GM13977 (cell line): ENCODE results near the gene RER1.

ENCODE experiments used
- DNase-seq: peaks from one replicate; pipeline ENCODE4 v3.0.0; 2012; ENCODE audit warnings: low spot score
- CTCF ChIP-seq: IDR thresholded peaks from 2 replicates; pipeline ENCODE4 v1.5.1; 2012; ENCODE audit warnings: mild to moderate bottlenecking, control low read depth; ENCODE audit not compliant: insufficient read depth; ENCODE audit errors: extremely low read depth, missing control alignments
- in situ Hi-C: fragments of 300-500 bp; cut with MboI; formaldehyde crosslinking; loops from one replicate; pipeline ENCODE4 v1.12.0; 2022; ENCODE audit warnings: low sequenced_read_pairs, low pct_unique_long_range_greater_than_20kb, mixed read lengths, inconsistent platforms; ENCODE audit not compliant: unreplicated experiment

RER1 gene

DNA sequence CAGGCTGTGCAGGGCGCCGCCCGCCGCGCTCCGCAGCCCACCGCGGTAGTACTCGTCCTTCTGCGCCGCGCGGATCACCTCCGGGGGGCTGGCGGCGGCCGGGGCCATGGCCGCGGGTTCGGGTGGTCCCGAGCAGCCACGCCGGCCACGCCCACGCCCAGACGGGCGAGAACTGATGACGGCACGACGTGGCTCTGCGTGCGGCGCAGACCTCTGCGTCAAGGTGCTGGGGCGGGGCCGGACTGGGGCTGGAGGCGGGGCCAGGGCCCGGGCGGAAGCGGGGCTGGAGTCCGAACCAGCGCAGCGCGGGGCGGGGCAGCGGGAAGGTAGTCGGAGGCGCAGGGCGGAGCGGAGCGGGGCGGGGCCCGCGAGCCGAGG is 20.7 kb downstream of the RER1 start, which contains the start of gene PEX10:
TSS of gene PEX10 (minus strand) at position 170 of the 378 bp plus-strand sequence. CDS start at position 108, 62 bp downstream.
- TF ChIP-seq CTCF = no peak
- in situ Hi-C loops = loop anchor here (10.0 kb wide), 2 partner anchors 132 to 1012 kb away; no protein-coding TSS in a partner anchor
- peak; percentile 100 for DNase-seq

DNA sequence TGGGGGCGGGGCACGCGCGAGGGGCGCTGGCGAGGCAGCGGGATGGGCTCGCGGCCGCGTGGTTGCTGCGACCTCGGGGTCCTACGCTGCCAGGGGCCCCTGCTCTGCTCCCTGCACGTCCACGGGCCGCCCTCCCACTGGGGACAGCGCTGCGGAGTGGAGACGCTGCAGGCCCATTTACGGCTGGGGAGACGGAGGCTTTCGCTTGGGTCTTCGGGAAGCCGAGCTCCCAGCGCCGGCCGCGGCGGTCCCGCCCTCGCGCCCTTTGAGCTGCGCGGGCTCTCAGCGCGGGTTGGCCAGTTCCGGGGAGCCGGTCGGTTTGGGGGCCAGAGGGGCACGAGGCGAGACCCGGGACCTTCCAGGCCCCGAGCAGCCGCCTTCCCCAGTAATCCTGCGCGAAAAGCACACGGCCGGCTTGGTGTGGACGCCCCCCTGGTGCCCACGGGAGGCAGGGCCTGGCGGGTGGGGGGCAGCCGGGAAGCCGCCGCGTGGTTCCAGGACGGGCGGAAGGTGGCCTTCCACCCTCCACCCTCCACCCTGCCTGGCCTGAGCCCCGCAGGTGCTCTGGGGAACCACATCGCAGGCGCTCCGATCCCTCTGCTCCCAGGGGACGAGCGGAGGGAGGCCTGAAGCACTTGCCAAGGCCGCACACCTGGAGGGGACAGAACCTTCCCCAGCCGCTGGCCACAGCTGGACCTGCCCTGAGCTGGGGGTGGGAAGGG is 21.3 kb downstream of the RER1 start:
- DNase-seq = peak; percentile 84
- in situ Hi-C loops = loop anchor here (10.0 kb wide), 2 partner anchors 132 to 1012 kb away; no protein-coding TSS in a partner anchor
- TF ChIP-seq CTCF = no peak

- no peak for DNase-seq
Observed at GRCh38 chr1:2413495-2414296, 22.1 kb downstream of the RER1 start.

DNA sequence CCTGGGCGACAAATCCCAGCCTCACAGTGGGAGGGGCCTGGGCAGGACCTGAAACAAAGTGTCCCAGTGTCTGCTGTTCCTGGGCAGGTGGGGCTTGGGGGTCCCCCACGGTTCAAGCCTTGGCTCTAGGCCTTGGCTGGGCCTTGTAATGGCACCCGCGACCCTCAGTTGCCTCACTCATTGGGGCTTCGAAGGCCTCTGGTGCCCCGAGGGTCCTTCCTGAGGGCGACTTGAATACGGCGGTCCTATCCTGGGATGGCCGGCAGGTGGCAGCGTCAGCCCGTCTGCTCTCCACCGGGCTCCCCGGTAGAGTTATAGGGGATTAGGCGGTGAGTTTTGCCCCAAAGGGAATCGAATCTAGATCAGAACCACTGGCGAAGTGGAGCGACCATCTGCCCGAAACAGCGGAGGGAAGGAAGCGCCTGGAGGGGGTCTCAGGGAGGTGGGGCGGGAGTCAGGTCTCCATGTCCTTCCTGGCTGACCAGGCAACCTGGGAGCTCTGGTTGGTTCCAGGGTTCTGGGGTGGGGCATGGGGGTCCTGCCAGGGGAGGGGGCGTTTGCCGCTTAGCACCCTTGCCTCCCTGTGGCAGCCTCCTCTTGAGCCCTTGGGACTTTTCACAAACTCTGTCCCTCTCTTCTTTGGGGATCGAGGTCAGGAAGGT is 22.8 kb downstream of the RER1 start:
- TF ChIP-seq CTCF = peak; percentile 92
- peak; percentile 91 for DNase-seq
- in situ Hi-C loops = loop anchor here (10.0 kb wide), 2 partner anchors 130 to 1010 kb away; no protein-coding TSS in a partner anchor

More at GRCh38 chr1:2413495-2414296, 22.1 kb downstream of the RER1 start:
- in situ Hi-C loops = loop anchor here (10.0 kb wide), 2 partner anchors 131 to 1011 kb away; no protein-coding TSS in a partner anchor
- no peak for TF ChIP-seq CTCF

DNA sequence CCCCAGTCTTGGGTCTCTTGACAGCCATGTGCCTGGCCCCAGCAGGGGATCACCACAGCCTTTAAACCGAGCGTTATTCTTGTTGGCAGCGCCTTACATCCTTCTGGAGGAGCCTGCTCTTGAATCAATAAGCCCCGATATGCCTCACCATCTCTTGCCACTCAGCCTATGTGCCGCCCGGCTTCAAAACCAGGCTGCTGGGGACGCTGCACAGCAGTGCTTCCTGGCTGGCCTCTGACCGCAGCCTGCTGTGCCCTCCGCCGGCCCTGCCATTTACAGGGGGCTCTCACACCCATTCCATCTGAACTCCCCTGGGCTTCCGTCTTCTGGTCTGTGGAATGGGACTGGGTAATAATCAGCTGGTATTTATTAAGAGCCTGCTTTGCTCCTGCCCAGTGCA is 23.7 kb downstream of the RER1 start:
- DNase-seq = no peak
- in situ Hi-C loops = loop anchor here (10.0 kb wide), 2 partner anchors 129 to 1009 kb away; no protein-coding TSS in a partner anchor
- no peak for TF ChIP-seq CTCF

DNA sequence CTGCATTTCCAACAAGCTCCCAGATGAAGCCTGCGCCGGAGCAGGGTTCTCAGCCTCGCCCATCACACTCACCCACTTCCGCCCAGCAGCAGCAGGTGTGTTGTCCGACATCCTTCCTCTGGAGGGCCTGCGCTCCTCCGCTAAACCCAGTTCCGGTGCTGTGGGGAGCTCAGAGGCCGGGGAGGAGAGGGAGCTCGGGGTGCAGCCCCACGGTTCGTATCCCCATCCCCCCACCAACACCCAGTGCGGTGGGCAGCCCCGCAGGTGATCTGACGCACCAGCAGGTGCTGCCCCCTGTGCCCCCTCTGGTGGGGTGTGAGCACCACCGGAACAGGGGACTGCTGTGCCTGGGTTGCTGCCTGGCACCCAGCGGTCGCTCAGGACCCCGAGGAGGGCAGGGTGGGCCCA is 24.2 kb downstream of the RER1 start:
- peak; percentile 15 for TF ChIP-seq CTCF
- in situ Hi-C loops = loop anchor here (10.0 kb wide), 2 partner anchors 129 to 1009 kb away; no protein-coding TSS in a partner anchor
- DNase-seq = peak; percentile 65
